K562 (cell line): ENCODE results near the gene DDX54. TPM values are rescaled to one million over a fixed set of nuclear protein-coding genes. Genes with fewer than 3 reads are reported as not detected.

Experiments used
- FOSL1 ChIP-seq: fragments of 200-800 bp; sonication (Bioruptor generic); conservative IDR thresholded peaks from 2 replicates; pipeline ENCODE4 v1.6.1; 2016; ENCODE audit warnings: missing genetic modification characterization, missing compliant biosample characterization
- KDM1A ChIP-seq, 2 experiments: fragments of 450-650 bp; IDR thresholded peaks; 2 replicates each; pipeline ENCODE4 v1.6.1; 2016; ENCODE audit warnings: mild to moderate bottlenecking in 2 of 2
- MEF2D ChIP-seq: conservative IDR thresholded peaks from 2 replicates; pipeline ENCODE4 v1.6.1; 2016; ENCODE audit warnings: low read depth, missing genetic modification characterization, missing compliant biosample characterization
- MNT ChIP-seq, 2 experiments: fragments of 450-650 bp; conservative IDR thresholded peaks; 2 replicates each; pipeline ENCODE4 v1.6.1; 2017; ENCODE audit warnings: mild to moderate bottlenecking in 2 of 2, moderate library complexity in 2 of 2
- SETDB1 ChIP-seq: IDR thresholded peaks from one replicate; pipeline ENCODE4 v1.6.1; 2012; ENCODE audit warnings: low read length, control low read depth, inconsistent platforms
- ZNF224 ChIP-seq: sonication (generic); formaldehyde crosslinking; IDR thresholded peaks from 2 replicates; pipeline ENCODE4 v1.8.0; 2022; ENCODE audit warnings: mild to moderate bottlenecking, missing genetic modification reagents
- polyA plus RNA-seq, 8 experiments: library from polyadenylated mRNA; depleted of rRNA in 4 of 8; stranded (reverse) in 5 of 8; unstranded in 3 of 8; fragments of >200 nt; fragmentation: Nextera tagmentation in 2 of 8; fragmentation: Illumina TruSeq in 1 of 8; extraction: Ambion mirVana in 2 of 8; extraction: Trizol in 1 of 8; gene quantifications; 2 replicates each; pipeline versions ENCODE4 v1.2.1 to v1.2.3, GENCODE V29; 2011 to 2014; ENCODE audit warnings: inconsistent platforms in 1 of 8, missing spikeins in 1 of 8
- total RNA-seq, 7 experiments: library from RNA; depleted of rRNA in 6 of 7; stranded (reverse); fragments of >200 nt in 6 of 7; fragmentation: Illumina TruSeq in 2 of 7; extraction: Trizol in 2 of 7; gene quantifications; 2 replicates each; pipeline versions ENCODE4 v1.2.1 to v1.2.3, GENCODE V29; 2011 to 2021; ENCODE audit warnings: low replicate concordance in 1 of 7
- TF ChIP-seq, protein P1 (sequence below), 2 experiments: IDR thresholded peaks; 2 replicates each; pipeline ENCODE4 v1.6.1; 2012; ENCODE audit warnings: improper control_type of control experiment in 2 of 2, low read depth in 2 of 2, low read length in 2 of 2, borderline replicate concordance in 1 of 2
- TF ChIP-seq, protein P2 (sequence below): fragments of 250-450 bp; sonication (Bioruptor Pico); IDR thresholded peaks from 2 replicates; pipeline ENCODE4 v1.5.0; 2021; ENCODE audit warnings: mild to moderate bottlenecking, borderline replicate concordance
- TF ChIP-seq, protein P3 (sequence below), 2 experiments: fragments of 450-650 bp in 1 of 2; sonication (generic) in 1 of 2; formaldehyde crosslinking in 1 of 2; IDR thresholded peaks in 1 of 2; conservative IDR thresholded peaks in 1 of 2; 2 replicates each; pipeline versions ENCODE4 v1.6.1 to v1.8.1; 2016 to 2023; ENCODE audit warnings: mild to moderate bottlenecking in 2 of 2, moderate library complexity in 2 of 2, inconsistent platforms in 1 of 2, missing genetic modification reagents in 1 of 2

Gene DDX54
- total and polyA plus RNA-seq, 9 of the 15 experiments (the other 6 are each of a cell fraction or from before 2014, with no cell fraction given): 1.4 to 135 (median 51.4) TPM

GRCh38 chr12:113180333-113180732, 4.9 kb downstream of the DDX54 start (continued):
- TF ChIP-seq, protein P1, sequence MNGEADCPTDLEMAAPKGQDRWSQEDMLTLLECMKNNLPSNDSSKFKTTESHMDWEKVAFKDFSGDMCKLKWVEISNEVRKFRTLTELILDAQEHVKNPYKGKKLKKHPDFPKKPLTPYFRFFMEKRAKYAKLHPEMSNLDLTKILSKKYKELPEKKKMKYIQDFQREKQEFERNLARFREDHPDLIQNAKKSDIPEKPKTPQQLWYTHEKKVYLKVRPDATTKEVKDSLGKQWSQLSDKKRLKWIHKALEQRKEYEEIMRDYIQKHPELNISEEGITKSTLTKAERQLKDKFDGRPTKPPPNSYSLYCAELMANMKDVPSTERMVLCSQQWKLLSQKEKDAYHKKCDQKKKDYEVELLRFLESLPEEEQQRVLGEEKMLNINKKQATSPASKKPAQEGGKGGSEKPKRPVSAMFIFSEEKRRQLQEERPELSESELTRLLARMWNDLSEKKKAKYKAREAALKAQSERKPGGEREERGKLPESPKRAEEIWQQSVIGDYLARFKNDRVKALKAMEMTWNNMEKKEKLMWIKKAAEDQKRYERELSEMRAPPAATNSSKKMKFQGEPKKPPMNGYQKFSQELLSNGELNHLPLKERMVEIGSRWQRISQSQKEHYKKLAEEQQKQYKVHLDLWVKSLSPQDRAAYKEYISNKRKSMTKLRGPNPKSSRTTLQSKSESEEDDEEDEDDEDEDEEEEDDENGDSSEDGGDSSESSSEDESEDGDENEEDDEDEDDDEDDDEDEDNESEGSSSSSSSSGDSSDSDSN (IDR thresholded peaks at IDR 0.05; ENCODE audit: borderline replicate concordance in 1 of 2, low read depth in 2 of 2, low read length in 2 of 2): no peak
- TF ChIP-seq FOSL1 (tag) (peak; percentile 38), MNT (conservative IDR thresholded peaks at IDR 0.05) (no peak), KDM1A (IDR thresholded peaks at IDR 0.05) (peak in 1 of 2 experiments; percentile 59; a peak in 2 of 4 replicates), MEF2D (tag) (no peak), ZNF224 (CRISPR knock-in tag) (no peak), SETDB1 (no peak)
- TF ChIP-seq, protein P2, sequence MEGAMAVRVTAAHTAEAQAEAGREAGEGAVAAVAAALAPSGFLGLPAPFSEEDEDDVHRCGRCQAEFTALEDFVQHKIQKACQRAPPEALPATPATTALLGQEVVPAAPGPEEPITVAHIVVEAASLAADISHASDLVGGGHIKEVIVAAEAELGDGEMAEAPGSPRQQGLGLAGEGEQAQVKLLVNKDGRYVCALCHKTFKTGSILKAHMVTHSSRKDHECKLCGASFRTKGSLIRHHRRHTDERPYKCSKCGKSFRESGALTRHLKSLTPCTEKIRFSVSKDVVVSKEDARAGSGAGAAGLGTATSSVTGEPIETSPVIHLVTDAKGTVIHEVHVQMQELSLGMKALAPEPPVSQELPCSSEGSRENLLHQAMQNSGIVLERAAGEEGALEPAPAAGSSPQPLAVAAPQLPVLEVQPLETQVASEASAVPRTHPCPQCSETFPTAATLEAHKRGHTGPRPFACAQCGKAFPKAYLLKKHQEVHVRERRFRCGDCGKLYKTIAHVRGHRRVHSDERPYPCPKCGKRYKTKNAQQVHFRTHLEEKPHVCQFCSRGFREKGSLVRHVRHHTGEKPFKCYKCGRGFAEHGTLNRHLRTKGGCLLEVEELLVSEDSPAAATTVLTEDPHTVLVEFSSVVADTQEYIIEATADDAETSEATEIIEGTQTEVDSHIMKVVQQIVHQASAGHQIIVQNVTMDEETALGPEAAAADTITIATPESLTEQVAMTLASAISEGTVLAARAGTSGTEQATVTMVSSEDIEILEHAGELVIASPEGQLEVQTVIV (CRISPR knock-in tag): no peak
- TF ChIP-seq, protein P3, sequence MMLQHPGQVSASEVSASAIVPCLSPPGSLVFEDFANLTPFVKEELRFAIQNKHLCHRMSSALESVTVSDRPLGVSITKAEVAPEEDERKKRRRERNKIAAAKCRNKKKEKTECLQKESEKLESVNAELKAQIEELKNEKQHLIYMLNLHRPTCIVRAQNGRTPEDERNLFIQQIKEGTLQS (IDR thresholded peaks at IDR 0.05): peak; percentile 55
- TF ChIP-seq, protein P3 (CRISPR knock-in tag; conservative IDR thresholded peaks at IDR 0.05): no peak
